Loucy (cell line): Measurements from ENCODE around the gene TRERF1.

Source experiments
- H2AFZ ChIP-seq: fragments of 200-600 bp; sonication (generic); 2 replicates; pipeline ENCODE4 v1.6.0; 2016; ENCODE audit warnings: antibody characterized with exemption, mild to moderate bottlenecking, low read length, moderate library complexity
- H3F3A ChIP-seq: fragments of 200-600 bp; 2 replicates; pipeline ENCODE4 v1.6.0; 2016; ENCODE audit warnings: antibody characterized with exemption, low read depth, mild to moderate bottlenecking
- H3K27me3 ChIP-seq: fragments of 200-600 bp; sonication (generic); 2 replicates; pipeline ENCODE4 v1.6.1; 2014; ENCODE audit warnings: low read length, mild to moderate bottlenecking; ENCODE audit not compliant: insufficient read depth, poor library complexity, severe bottlenecking
- H3K36me3 ChIP-seq: fragments of 200-600 bp; sonication (generic); 2 replicates; pipeline ENCODE4 v1.6.1; 2016; ENCODE audit warnings: low read length; ENCODE audit not compliant: insufficient read depth
- H3K4me1 ChIP-seq: fragments of 200-600 bp; sonication (generic); 2 replicates; pipeline ENCODE4 v1.5.1; 2014; ENCODE audit warnings: low read length, mild to moderate bottlenecking; ENCODE audit not compliant: insufficient read depth, poor library complexity, severe bottlenecking
- H3K4me2 ChIP-seq: fragments of 200-600 bp; sonication (generic); 2 replicates; pipeline ENCODE4 v1.6.0; 2014; ENCODE audit warnings: antibody characterized with exemption, low read length, low read depth, mild to moderate bottlenecking; ENCODE audit not compliant: poor library complexity, severe bottlenecking
- H3K4me3 ChIP-seq: fragments of 200-600 bp; sonication (generic); 2 replicates; pipeline ENCODE4 v1.5.1; 2014; ENCODE audit warnings: low read length, mild to moderate bottlenecking, mixed read lengths; ENCODE audit not compliant: poor library complexity, severe bottlenecking
- H3K79me2 ChIP-seq: fragments of 200-600 bp; sonication (generic); 2 replicates; pipeline ENCODE4 v1.6.1; 2014; ENCODE audit warnings: low read length; ENCODE audit not compliant: insufficient read depth
- H3K9ac ChIP-seq: fragments of 200-600 bp; sonication (generic); 2 replicates; pipeline ENCODE4 v1.6.0; 2014; ENCODE audit warnings: mild to moderate bottlenecking, low read depth, low read length, moderate library complexity; ENCODE audit not compliant: poor library complexity, severe bottlenecking
- H3K9me2 ChIP-seq: fragments of 200-600 bp; sonication (generic); replicated peaks from 2 replicates; pipeline ENCODE4 v1.6.1; 2016; ENCODE audit warnings: low read depth, low read length, mixed read lengths
- H3K9me3 ChIP-seq: fragments of 200-600 bp; sonication (generic); 2 replicates; pipeline ENCODE4 v1.6.1; 2014; ENCODE audit warnings: mild to moderate bottlenecking, antibody characterized with exemption, low read length, low read depth; ENCODE audit not compliant: insufficient read depth
- H4K20me1 ChIP-seq: fragments of 200-600 bp; sonication (generic); 2 replicates; pipeline ENCODE4 v1.6.0; 2014; ENCODE audit warnings: antibody characterized with exemption, low read length, mild to moderate bottlenecking; ENCODE audit not compliant: insufficient read depth, poor library complexity, severe bottlenecking
- CTCF ChIP-seq: fragments of 200-600 bp; sonication (generic); conservative IDR thresholded peaks from 2 replicates; pipeline ENCODE4 v1.5.1; 2014; ENCODE audit warnings: mild to moderate bottlenecking, antibody characterized with exemption, low read length
- EZH2phosphoT487 ChIP-seq: fragments of 200-600 bp; IDR thresholded peaks from 2 replicates; pipeline ENCODE4 v1.6.1; 2018; ENCODE audit warnings: antibody characterized with exemption, mild to moderate bottlenecking, moderate library complexity, borderline replicate concordance

Gene TRERF1

GRCh38 chr6:42222448-42222847 lies 229.3 kb downstream of the TRERF1 start:
- no peak for TF ChIP-seq CTCF
- TF ChIP-seq EZH2phosphoT487, result no peak
- Histone ChIP-seq H3K9me3 (no peaks in the 10 kb centered on the region), H4K20me1 (no peaks in the 10 kb centered on the region), H3K79me2 (peaks cover 1% of the 10 kb centered on the region), H3F3A (no peaks in the 10 kb centered on the region), H3K4me3 (no peak overlapping the region), H3K36me3 (peaks cover 3% of the 10 kb centered on the region; the same call in 1 of the 2 replicates), H3K9ac (no peak overlapping the region), H3K4me1 (no peaks in the 10 kb centered on the region), H3K9me2 (no peaks in the 10 kb centered on the region), H2AFZ (no peak overlapping the region), H3K27me3 (no peaks in the 10 kb centered on the region), H3K4me2 (no peak overlapping the region)

- Histone ChIP-seq H3K9ac (no peak overlapping the region), H3K36me3 (no peaks in the 10 kb centered on the region), H3K79me2 (peaks cover 11% of the 10 kb centered on the region), H3K9me3 (no peaks in the 10 kb centered on the region), H3K4me3 (no peak overlapping the region), H4K20me1 (no peaks in the 10 kb centered on the region), H3F3A (no peaks in the 10 kb centered on the region), H3K4me2 (no peak overlapping the region), H3K27me3 (no peaks in the 10 kb centered on the region), H3K4me1 (peaks cover 2% of the 10 kb centered on the region), H3K9me2 (no peaks in the 10 kb centered on the region), H2AFZ (no peak overlapping the region)
- no peak for TF ChIP-seq EZH2phosphoT487
Observed at GRCh38 chr6:42221546-42221945, 230.2 kb downstream of the TRERF1 start.

DNA sequence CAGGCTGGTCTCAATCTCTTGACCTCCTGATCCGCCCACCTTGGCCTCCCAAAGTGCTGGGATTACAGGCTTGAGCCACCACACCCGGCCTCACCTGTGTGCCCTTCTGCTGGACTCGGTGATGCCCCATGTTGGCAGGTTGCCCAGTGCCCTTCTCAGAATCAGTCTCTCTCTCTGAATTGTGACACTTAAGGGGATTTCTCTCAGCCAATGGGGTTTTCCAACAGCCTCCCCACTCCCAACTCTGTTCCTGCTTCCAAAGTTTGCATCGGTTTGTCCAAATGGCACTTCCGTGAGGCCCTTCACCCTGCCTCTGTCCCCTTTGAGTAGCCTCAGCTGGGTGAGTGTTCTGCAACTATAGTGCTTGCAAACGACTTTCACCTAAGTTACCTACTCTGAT lies 230.9 kb downstream of the TRERF1 start:
- H3K36me3 ChIP-seq, result no peaks in the 10 kb centered on the region
- no peak overlapping the region for H3K9ac ChIP-seq
- H3F3A ChIP-seq, result no peaks in the 10 kb centered on the region
- H3K9me2 ChIP-seq, result no peaks in the 10 kb centered on the region
- H3K4me1 ChIP-seq, result peaks cover 3% of the 10 kb centered on the region
- no peak for TF ChIP-seq CTCF
- no peak for TF ChIP-seq EZH2phosphoT487
- no peaks in the 10 kb centered on the region for H3K9me3 ChIP-seq
- H3K27me3 ChIP-seq, result no peaks in the 10 kb centered on the region
- peaks cover 15% of the 10 kb centered on the region for H3K79me2 ChIP-seq
- H4K20me1 ChIP-seq, result no peaks in the 10 kb centered on the region
- no peak overlapping the region for H3K4me2 ChIP-seq
- no peak overlapping the region for H3K4me3 ChIP-seq
- H2AFZ ChIP-seq, result no peak overlapping the region
